HepG2 (cell line): ENCODE results near the gene MYL9. TPM values are rescaled to one million over a fixed set of nuclear protein-coding genes. Genes with fewer than 3 reads are reported as not detected.

ENCODE experiments used
- HNF4A ChIP-seq: sonication (generic); formaldehyde crosslinking; IDR thresholded peaks from 2 replicates; pipeline ENCODE4 v1.4.0; 2020; ENCODE audit warnings: missing genetic modification reagents
- MIER2 ChIP-seq: IDR thresholded peaks from 2 replicates; pipeline ENCODE4 v1.6.1; 2016; ENCODE audit warnings: missing biosample characterization, missing genetic modification reagents
- NR2C2 ChIP-seq: sonication (generic); formaldehyde crosslinking; IDR thresholded peaks from 2 replicates; pipeline ENCODE4 v1.4.0; 2020; ENCODE audit warnings: missing genetic modification reagents, mild to moderate bottlenecking, moderate library complexity, borderline replicate concordance
- RAD21 ChIP-seq: fragments of 450-650 bp; formaldehyde crosslinking; IDR thresholded peaks from 2 replicates; pipeline ENCODE4 v1.5.0; 2020; ENCODE audit warnings: mild to moderate bottlenecking
- SP5 ChIP-seq: IDR thresholded peaks from 2 replicates; pipeline ENCODE4 v1.6.1; 2016; ENCODE audit warnings: low read depth, borderline replicate concordance
- SRF ChIP-seq: IDR thresholded peaks from 2 replicates; pipeline ENCODE4 v1.6.1; 2011; ENCODE audit warnings: mild to moderate bottlenecking, low read depth, low read length, moderate library complexity
- SRSF4 ChIP-seq: fragments of 200-400 bp; formaldehyde crosslinking; IDR thresholded peaks from one replicate; pipeline ENCODE4 v1.6.1; 2018; ENCODE audit warnings: mild to moderate bottlenecking, low read depth, low read length, moderate library complexity; ENCODE audit not compliant: poor library complexity, severe bottlenecking
- TBP ChIP-seq: sonication (generic); formaldehyde crosslinking; IDR thresholded peaks from 2 replicates; pipeline ENCODE4 v1.5.0; 2020; ENCODE audit warnings: missing genetic modification reagents
- ZBTB21 ChIP-seq: sonication (generic); formaldehyde crosslinking; IDR thresholded peaks from 2 replicates; pipeline ENCODE4 v1.4.0; 2020; ENCODE audit warnings: missing genetic modification reagents
- ZBTB44 ChIP-seq: sonication (generic); formaldehyde crosslinking; IDR thresholded peaks from 2 replicates; pipeline ENCODE4 v1.4.0; 2020; ENCODE audit warnings: missing genetic modification reagents
- ZBTB8A ChIP-seq: sonication (generic); formaldehyde crosslinking; IDR thresholded peaks from 2 replicates; pipeline ENCODE4 v1.4.0; 2020; ENCODE audit warnings: mild to moderate bottlenecking, low read depth, missing genetic modification reagents, borderline replicate concordance
- ZFYVE20 ChIP-seq: sonication (generic); formaldehyde crosslinking; IDR thresholded peaks from 2 replicates; pipeline ENCODE4 v1.8.0; 2023; ENCODE audit warnings: low read depth, mild to moderate bottlenecking, moderate library complexity, missing genetic modification reagents, borderline replicate concordance
- ZNF225 ChIP-seq: sonication (generic); formaldehyde crosslinking; IDR thresholded peaks from 2 replicates; pipeline ENCODE4 v1.4.0; 2020; ENCODE audit warnings: mild to moderate bottlenecking, missing genetic modification reagents
- ZNF30 ChIP-seq: sonication (generic); formaldehyde crosslinking; IDR thresholded peaks from 2 replicates; pipeline ENCODE4 v1.5.0; 2020; ENCODE audit warnings: mild to moderate bottlenecking, missing genetic modification reagents
- ZNF512B ChIP-seq: sonication (generic); formaldehyde crosslinking; IDR thresholded peaks from 2 replicates; pipeline ENCODE4 v1.5.1; 2020; ENCODE audit warnings: missing genetic modification reagents, mild to moderate bottlenecking, borderline replicate concordance
- ZNF589 ChIP-seq: sonication (generic); formaldehyde crosslinking; conservative IDR thresholded peaks from 2 replicates; pipeline ENCODE4 v1.8.0; 2022; ENCODE audit warnings: mild to moderate bottlenecking, moderate library complexity, missing genetic modification reagents
- polyA plus RNA-seq, 8 experiments: library from polyadenylated mRNA; depleted of rRNA in 3 of 8; stranded (reverse) in 7 of 8; unstranded in 1 of 8; fragments of >200 nt; fragmentation: Illumina TruSeq in 4 of 8; extraction: Trizol in 4 of 8; gene quantifications; 2 replicates each; pipeline versions ENCODE4 v1.2.1 to v1.2.3, GENCODE V29; 2011 to 2016; ENCODE audit warnings: low read depth in 4 of 8, missing spikeins in 1 of 8, mixed read lengths in 1 of 8; ENCODE audit not compliant: insufficient read depth in 1 of 8
- total RNA-seq, 5 experiments: library from RNA; depleted of rRNA; stranded (reverse); fragments of >200 nt; fragmentation: Illumina TruSeq; extraction: Trizol; gene quantifications; 2 replicates each; pipeline ENCODE4 v1.2.3, GENCODE V29; 2016; ENCODE audit warnings: low read depth in 1 of 5
- TF ChIP-seq, protein P1 (sequence below): sonication (generic); formaldehyde crosslinking; IDR thresholded peaks from 2 replicates; pipeline ENCODE4 v1.4.0; 2020; ENCODE audit warnings: missing genetic modification reagents, mild to moderate bottlenecking, borderline replicate concordance
- TF ChIP-seq, protein P2 (sequence below): sonication (generic); formaldehyde crosslinking; conservative IDR thresholded peaks from 2 replicates; pipeline ENCODE4 v1.4.0; 2020; ENCODE audit warnings: mild to moderate bottlenecking, missing genetic modification reagents, moderate library complexity

The MYL9 gene
- total and polyA plus RNA-seq, 2 of the 13 experiments (the other 11 are each of a cell fraction or from before 2014, with no cell fraction given) = 0.87 to 2.2 TPM

DNA sequence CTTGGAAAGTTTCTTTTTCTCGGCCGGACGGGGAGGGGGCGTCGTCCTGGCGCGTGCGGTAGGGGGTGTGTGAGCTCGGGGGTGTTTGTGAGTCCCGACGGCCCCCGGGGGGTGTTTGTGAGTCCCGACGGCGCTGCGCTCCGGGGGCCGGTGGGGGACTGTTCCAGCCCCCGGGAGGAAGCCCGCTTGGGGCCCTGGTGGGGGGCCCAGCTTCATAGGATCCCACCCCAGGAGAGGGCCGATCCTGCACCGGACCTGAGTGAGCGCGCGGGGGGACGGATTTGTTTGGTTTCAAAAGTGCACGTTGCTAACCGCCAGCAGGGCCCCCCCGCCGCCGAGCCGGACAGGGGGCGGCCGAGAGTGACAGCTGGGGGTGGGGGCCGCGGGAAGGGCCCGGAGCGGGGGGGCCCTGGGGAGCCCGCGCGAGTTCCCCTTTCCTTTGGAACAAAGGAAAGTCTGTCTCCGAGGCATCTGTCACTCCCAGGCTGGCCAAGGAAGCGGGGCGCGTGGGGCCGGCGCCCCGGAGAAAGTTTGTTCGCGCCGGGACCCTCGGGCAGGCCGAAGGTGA, 32.6 kb downstream of the MYL9 start (continued):
- TF ChIP-seq ZNF512B (CRISPR knock-in tag) = no peak
- no peak for TF ChIP-seq ZFYVE20 (CRISPR knock-in tag)
- TF ChIP-seq ZNF225 (CRISPR knock-in tag) = no peak
- TF ChIP-seq NR2C2 = no peak
- TF ChIP-seq SRF = no peak
- TF ChIP-seq ZNF30 (CRISPR knock-in tag) = no peak
- TF ChIP-seq RAD21 (CRISPR knock-in tag) = no peak; the same call in 1 of the 2 replicates
- no peak for TF ChIP-seq ZNF589 (CRISPR knock-in tag)
- TF ChIP-seq HNF4A (CRISPR knock-in tag) = peak; percentile 26; the same call in 1 of the 2 replicates
- no peak for TF ChIP-seq TBP
- no peak; the same call in 1 of the 2 replicates for TF ChIP-seq ZBTB21 (CRISPR knock-in tag)
- 0 out of 2 replicates have a peak, but pooled peaks have one; percentile 18 for TF ChIP-seq ZBTB44 (CRISPR knock-in tag)
- no peak for TF ChIP-seq SRSF4
- no peak for TF ChIP-seq MIER2 (CRISPR knock-in tag)
- 0 out of 2 replicates have a peak, but pooled peaks have one; percentile 16 for TF ChIP-seq SP5 (CRISPR knock-in tag)
- no peak for TF ChIP-seq ZBTB8A (CRISPR knock-in tag)
- TF ChIP-seq, protein P1, sequence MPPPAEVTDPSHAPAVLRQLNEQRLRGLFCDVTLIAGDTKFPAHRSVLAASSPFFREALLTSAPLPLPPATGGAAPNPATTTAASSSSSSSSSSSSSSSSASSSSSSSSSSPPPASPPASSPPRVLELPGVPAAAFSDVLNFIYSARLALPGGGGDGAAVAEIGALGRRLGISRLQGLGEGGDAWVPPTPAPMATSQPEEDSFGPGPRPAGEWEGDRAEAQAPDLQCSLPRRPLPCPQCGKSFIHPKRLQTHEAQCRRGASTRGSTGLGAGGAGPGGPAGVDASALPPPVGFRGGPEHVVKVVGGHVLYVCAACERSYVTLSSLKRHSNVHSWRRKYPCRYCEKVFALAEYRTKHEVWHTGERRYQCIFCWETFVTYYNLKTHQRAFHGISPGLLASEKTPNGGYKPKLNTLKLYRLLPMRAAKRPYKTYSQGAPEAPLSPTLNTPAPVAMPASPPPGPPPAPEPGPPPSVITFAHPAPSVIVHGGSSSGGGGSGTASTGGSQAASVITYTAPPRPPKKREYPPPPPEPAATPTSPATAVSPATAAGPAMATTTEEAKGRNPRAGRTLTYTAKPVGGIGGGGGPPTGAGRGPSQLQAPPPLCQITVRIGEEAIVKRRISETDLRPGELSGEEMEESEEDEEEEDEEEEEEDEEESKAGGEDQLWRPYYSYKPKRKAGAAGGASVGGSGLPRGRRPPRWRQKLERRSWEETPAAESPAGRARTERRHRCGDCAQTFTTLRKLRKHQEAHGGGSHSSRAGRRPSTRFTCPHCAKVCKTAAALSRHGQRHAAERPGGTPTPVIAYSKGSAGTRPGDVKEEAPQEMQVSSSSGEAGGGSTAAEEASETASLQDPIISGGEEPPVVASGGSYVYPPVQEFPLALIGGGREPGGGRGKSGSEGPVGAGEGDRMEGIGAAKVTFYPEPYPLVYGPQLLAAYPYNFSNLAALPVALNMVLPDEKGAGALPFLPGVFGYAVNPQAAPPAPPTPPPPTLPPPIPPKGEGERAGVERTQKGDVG (CRISPR knock-in tag) = no peak
- TF ChIP-seq, protein P2, sequence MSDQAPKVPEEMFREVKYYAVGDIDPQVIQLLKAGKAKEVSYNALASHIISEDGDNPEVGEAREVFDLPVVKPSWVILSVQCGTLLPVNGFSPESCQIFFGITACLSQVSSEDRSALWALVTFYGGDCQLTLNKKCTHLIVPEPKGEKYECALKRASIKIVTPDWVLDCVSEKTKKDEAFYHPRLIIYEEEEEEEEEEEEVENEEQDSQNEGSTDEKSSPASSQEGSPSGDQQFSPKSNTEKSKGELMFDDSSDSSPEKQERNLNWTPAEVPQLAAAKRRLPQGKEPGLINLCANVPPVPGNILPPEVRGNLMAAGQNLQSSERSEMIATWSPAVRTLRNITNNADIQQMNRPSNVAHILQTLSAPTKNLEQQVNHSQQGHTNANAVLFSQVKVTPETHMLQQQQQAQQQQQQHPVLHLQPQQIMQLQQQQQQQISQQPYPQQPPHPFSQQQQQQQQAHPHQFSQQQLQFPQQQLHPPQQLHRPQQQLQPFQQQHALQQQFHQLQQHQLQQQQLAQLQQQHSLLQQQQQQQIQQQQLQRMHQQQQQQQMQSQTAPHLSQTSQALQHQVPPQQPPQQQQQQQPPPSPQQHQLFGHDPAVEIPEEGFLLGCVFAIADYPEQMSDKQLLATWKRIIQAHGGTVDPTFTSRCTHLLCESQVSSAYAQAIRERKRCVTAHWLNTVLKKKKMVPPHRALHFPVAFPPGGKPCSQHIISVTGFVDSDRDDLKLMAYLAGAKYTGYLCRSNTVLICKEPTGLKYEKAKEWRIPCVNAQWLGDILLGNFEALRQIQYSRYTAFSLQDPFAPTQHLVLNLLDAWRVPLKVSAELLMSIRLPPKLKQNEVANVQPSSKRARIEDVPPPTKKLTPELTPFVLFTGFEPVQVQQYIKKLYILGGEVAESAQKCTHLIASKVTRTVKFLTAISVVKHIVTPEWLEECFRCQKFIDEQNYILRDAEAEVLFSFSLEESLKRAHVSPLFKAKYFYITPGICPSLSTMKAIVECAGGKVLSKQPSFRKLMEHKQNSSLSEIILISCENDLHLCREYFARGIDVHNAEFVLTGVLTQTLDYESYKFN (CRISPR knock-in tag) = no peak
